GM18868 (cell line): ENCODE results near the gene CYSRT1.

Experiments used
- ATAC-seq: cut with Tn5 transposase; IDR thresholded peaks from one replicate; pipeline ENCODE4 v1.9.1; 2021; ENCODE audit warnings: mild to moderate bottlenecking, moderate library complexity; ENCODE audit not compliant: unreplicated experiment

Gene CYSRT1

GRCh38 chr9:137224830-137225694 lies at the start of gene CYSRT1:
Gene CYSRT1 (plus strand): TSS chr9:137225174. CDS start chr9:137225622, 448 bp downstream.
- ATAC-seq, result no peak

- no peak for ATAC-seq
Observed at GRCh38 chr9:137175345-137175961, 49.5 kb upstream of the CYSRT1 start.

GRCh38 chr9:137176302-137177182 lies 48.4 kb upstream of the CYSRT1 start:
- ATAC-seq, result no peak

GRCh38 chr9:137178201-137178938 lies 46.6 kb upstream of the CYSRT1 start:
- no peak for ATAC-seq

GRCh38 chr9:137178939-137179630 lies 45.9 kb upstream of the CYSRT1 start:
- ATAC-seq, result no peak

GRCh38 chr9:137179761-137180160 lies 45.2 kb upstream of the CYSRT1 start:
- ATAC-seq, result no peak

GRCh38 chr9:137180491-137180890 lies 44.5 kb upstream of the CYSRT1 start:
- ATAC-seq, result no peak

- ATAC-seq, result no peak
Observed at GRCh38 chr9:137181680-137182079, 43.3 kb upstream of the CYSRT1 start.

GRCh38 chr9:137182836-137183235 lies 42.1 kb upstream of the CYSRT1 start:
- no peak for ATAC-seq

GRCh38 chr9:137183980-137184595 lies 40.9 kb upstream of the CYSRT1 start:
- no peak for ATAC-seq

GRCh38 chr9:137184881-137185660 lies 39.9 kb upstream of the CYSRT1 start:
- no peak for ATAC-seq

GRCh38 chr9:137185921-137186320 lies 39.1 kb upstream of the CYSRT1 start:
- ATAC-seq, result no peak

- ATAC-seq, result no peak
Observed at GRCh38 chr9:137186385-137186784, 38.6 kb upstream of the CYSRT1 start.

GRCh38 chr9:137187386-137187785 lies 37.6 kb upstream of the CYSRT1 start:
- ATAC-seq, result no peak

- ATAC-seq, result peak; percentile 12
Observed at GRCh38 chr9:137188086-137188489, 36.9 kb upstream of the CYSRT1 start.

GRCh38 chr9:137188490-137189296 lies 36.3 kb upstream of the CYSRT1 start, which contains the start of the genes ANAPC2 and SSNA1:
Gene ANAPC2 (minus strand): TSS chr9:137188560. CDS start chr9:137188532, 28 bp downstream.
Gene SSNA1 (plus strand): TSS chr9:137188676. CDS start chr9:137188727, 51 bp downstream.
- peak; percentile 79 for ATAC-seq
